Fibroblast of mammary gland (primary cell): ENCODE measurements around the gene ZNF860.
"Not testable (repeated sequence)": the region's sequence is repeated elsewhere in the genome, so short reads cannot be mapped to it uniquely, and the experiment has no call there.

ENCODE experiments used
- DNase-seq: peaks from one replicate; pipeline ENCODE4 v3.0.0-alpha.2; 2010; ENCODE audit warnings: low read depth
- H3K4me3 ChIP-seq: 2 replicates; pipeline ENCODE4 v1.5.1; 2011; ENCODE audit warnings: low read depth, mild to moderate bottlenecking, low read length, moderate library complexity; ENCODE audit not compliant: control insufficient read depth
- CTCF ChIP-seq: conservative IDR thresholded peaks from 2 replicates; pipeline ENCODE4 v1.5.1; 2011; ENCODE audit warnings: low read depth, low read length, inconsistent platforms; ENCODE audit not compliant: control insufficient read depth, insufficient read depth

The ZNF860 gene

DNA sequence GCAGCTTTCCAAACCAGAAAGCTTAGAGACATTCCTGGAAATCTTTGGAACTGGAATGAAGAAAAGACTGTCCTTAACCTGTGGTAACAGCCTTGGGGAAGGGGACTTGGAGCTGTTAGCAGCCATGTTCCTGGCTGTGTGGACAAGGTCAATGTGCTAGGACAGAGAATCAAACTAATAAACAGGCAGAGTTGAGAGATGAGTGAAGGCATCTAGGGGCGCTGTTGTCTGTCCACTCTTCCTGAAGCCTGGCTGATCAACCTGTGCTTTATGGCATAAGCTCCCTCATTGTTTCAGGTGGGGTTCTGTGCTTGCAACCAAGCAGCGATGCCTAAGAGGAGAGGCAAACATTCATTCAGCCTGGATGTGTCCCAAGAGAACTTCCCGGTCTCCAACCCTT is 19.3 kb downstream of the ZNF860 start:
- no peak for DNase-seq
- no peak overlapping the region for H3K4me3 ChIP-seq

DNA sequence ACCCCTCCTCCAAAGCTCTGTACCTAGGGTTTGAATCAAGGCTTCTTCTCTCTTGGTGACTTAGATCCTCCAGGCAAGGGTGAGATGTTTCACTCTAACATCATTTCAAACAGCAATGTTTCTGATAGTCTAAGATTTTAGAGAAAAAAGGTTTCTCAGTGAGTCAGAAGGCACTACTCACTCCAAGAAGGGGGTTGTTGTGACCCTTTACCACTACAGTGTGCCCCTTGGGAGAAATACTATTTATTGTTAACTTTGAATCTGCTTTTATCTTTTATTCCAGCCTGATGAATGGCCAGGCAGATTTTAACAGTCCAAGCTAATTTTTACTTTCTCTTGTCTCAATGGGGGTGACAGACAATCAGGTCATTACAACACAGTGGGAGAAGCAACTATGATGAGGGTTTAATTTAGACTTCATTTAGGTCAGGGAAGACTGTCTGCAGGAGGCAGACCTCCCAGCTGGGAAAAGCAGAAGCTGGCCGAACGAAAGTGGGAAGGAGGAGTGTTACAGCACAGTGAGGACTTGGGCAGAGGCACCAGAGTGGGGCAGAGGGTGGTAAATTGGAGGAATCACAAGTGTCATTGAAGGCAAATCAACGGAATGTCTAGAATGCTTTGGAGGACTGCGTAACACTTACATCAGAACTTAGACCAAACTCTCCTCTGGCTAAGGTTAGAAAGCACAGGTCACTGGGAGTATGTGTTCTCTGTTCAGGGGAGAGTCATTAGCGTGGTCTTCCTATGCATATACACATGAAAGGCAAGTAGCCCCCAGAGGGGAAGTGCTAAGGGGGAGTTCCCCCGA is 21.2 kb downstream of the ZNF860 start:
- no peak for TF ChIP-seq CTCF
- H3K4me3 ChIP-seq, result no peak overlapping the region
- DNase-seq, result peak; percentile 28

More for the DNA sequence above, 19.3 kb downstream of the ZNF860 start:
- no peak for TF ChIP-seq CTCF

DNA sequence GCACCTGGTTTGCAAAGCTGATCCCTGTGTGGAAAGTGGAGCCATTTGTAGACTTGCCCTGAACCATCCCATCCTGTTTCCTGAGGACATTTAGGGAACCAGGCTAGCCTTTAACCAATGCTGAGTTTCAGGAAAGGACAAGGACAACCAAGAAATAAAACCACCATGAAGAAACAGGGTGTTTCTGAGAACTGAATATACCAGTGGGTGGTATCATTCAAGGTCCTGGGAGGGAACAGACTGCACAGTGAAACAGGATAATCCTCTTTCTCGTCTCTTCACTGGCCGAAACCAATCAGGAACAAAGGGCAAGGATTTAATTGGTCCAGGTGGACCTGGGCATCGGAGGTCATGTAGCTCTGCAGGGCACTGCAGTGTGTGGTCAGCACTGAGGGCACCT is 21.8 kb downstream of the ZNF860 start:
- H3K4me3 ChIP-seq, result no peak overlapping the region
- DNase-seq, result no peak
- no peak for TF ChIP-seq CTCF

DNA sequence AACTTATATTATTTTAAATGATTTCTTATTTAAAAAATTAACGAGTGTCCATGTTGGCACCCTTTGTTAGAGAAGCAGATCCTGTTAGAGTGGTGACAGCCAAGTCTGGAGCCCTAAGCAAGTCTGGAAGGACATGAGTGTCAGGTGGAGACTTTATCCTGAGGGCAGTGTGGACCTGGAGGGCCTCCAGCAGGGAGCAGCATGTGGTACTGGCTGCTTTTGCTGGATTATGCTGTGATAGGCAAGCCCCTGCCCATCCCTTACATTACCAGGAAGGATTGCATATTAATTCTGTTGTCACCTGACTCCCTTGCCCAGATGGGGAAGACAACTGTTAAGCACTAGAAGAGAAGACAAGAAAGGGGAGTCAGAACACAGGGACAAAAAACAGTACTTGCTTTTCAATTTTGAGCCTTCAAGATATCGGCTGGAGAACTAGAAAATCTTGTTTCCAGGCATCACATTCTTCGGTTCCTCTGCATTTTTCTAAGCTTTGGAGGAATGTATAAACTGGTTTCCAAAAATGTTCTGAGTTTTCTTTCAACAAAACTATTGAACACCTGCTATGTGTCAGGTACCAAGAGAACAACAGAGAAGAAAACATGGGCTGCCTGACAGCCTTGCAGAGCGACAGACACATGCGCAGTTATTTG is 22.7 kb downstream of the ZNF860 start:
- no peak for TF ChIP-seq CTCF
- H3K4me3 ChIP-seq, result no peak overlapping the region
- DNase-seq, result no peak

- H3K4me3 ChIP-seq, result no peak overlapping the region
- DNase-seq, result peak; percentile 33
- no peak for TF ChIP-seq CTCF
Observed at GRCh38 chr3:32009101-32009500, 27.6 kb downstream of the ZNF860 start.

GRCh38 chr3:32009957-32010356 is 28.4 kb downstream of the ZNF860 start:
- no peak for DNase-seq
- no peak overlapping the region for H3K4me3 ChIP-seq
- no peak for TF ChIP-seq CTCF

DNA sequence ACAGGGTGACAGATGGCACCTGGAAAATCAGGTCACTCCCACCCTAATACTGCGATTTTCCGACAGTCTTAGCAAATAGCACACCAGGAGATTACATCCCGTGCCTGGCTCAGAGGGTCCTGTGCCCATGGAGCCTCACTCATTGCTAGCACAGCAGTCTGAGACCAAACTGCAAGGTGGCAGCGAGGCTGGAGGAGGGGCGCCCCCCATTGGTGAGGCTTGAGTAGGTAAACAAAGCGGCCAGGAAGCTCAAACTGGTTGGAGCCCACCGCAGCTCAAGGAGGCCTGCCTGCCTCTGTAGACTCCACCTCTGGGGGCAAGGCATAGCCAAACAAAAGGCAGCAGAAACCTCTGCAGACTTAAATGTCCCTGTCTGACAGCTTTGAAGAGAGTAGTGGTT is 29.1 kb downstream of the ZNF860 start:
- not testable (repeated sequence) for DNase-seq, H3K4me3 ChIP-seq

- H3K4me3 ChIP-seq, DNase-seq: not testable (repeated sequence)
Observed at GRCh38 chr3:32015638-32016037, 34.1 kb downstream of the ZNF860 start.
